GM18519 (cell line): Measurements from ENCODE around the gene DEFB124.
"Not testable (repeated sequence)": the region's sequence is repeated elsewhere in the genome, so short reads cannot be mapped to it uniquely, and the experiment has no call there.

Experiments
- ATAC-seq: cut with Tn5 transposase; IDR thresholded peaks from one replicate; pipeline ENCODE4 v1.9.1; 2021; ENCODE audit warnings: mild to moderate bottlenecking, moderate library complexity; ENCODE audit not compliant: unreplicated experiment, low FRiP score

The DEFB124 gene

GRCh38 chr20:31474758-31475427 lies at the start of gene DEFB124, which contains the start of gene REM1:
Gene DEFB124 (minus strand): TSS chr20:31475127. CDS start chr20:31473013, 2,114 bp downstream.
Gene REM1 (plus strand): TSS chr20:31475288. CDS start chr20:31476446, 1,158 bp downstream.
- ATAC-seq: no peak

- ATAC-seq: no peak
Measured at GRCh38 chr20:31523361-31524283, 48.7 kb upstream of the DEFB124 start.

GRCh38 chr20:31522731-31523130 lies 47.8 kb upstream of the DEFB124 start:
- ATAC-seq: no peak

GRCh38 chr20:31521267-31521666 lies 46.3 kb upstream of the DEFB124 start:
- not testable (repeated sequence) for ATAC-seq

GRCh38 chr20:31517373-31517772 lies 42.4 kb upstream of the DEFB124 start:
- ATAC-seq: no peak

GRCh38 chr20:31516651-31517050 lies 41.7 kb upstream of the DEFB124 start:
- no peak for ATAC-seq

GRCh38 chr20:31516166-31516565 lies 41.2 kb upstream of the DEFB124 start:
- no peak for ATAC-seq

GRCh38 chr20:31515775-31516107 lies 40.8 kb upstream of the DEFB124 start:
- ATAC-seq: no peak

GRCh38 chr20:31515072-31515774 lies 40.3 kb upstream of the DEFB124 start:
- no peak for ATAC-seq

GRCh38 chr20:31514154-31515071 lies 39.5 kb upstream of the DEFB124 start, which contains the start of gene HM13:
Gene HM13 (plus strand): TSS chr20:31514442. CDS start chr20:31514552, 110 bp downstream.
- ATAC-seq: peak; percentile 93

- no peak for ATAC-seq
Measured at GRCh38 chr20:31508517-31509244, 33.8 kb upstream of the DEFB124 start.

GRCh38 chr20:31505903-31506302 lies 31.0 kb upstream of the DEFB124 start:
- no peak for ATAC-seq

- peak; percentile 98 for ATAC-seq
Measured at GRCh38 chr20:31502884-31503673, 28.2 kb upstream of the DEFB124 start.

- no peak for ATAC-seq
Measured at GRCh38 chr20:31500527-31500926, 25.6 kb upstream of the DEFB124 start.

- ATAC-seq: no peak
Measured at GRCh38 chr20:31497838-31498540, 23.1 kb upstream of the DEFB124 start.

GRCh38 chr20:31496761-31497295 lies 21.9 kb upstream of the DEFB124 start:
- ATAC-seq: no peak

- no peak for ATAC-seq
Measured at GRCh38 chr20:31494131-31494530, 19.2 kb upstream of the DEFB124 start.

GRCh38 chr20:31490752-31491151 lies 15.8 kb upstream of the DEFB124 start:
- no peak for ATAC-seq
